Endodermal cell (in vitro differentiated cells): ENCODE data around the gene LOXL1. TPM values are rescaled to one million over a fixed set of nuclear protein-coding genes. Genes with fewer than 3 reads are reported as not detected.

Experiments
- DNase-seq: peaks from one replicate; pipeline ENCODE4 v3.0.0-alpha.2; 2017
- H3K27ac ChIP-seq: 2 replicates; pipeline ENCODE4 v1.5.1; 2013; ENCODE audit warnings: mild to moderate bottlenecking, low read depth, low read length, moderate library complexity
- H3K27me3 ChIP-seq: 2 replicates; pipeline ENCODE4 v1.6.1; 2013; ENCODE audit warnings: mild to moderate bottlenecking, low read length, moderate library complexity; ENCODE audit not compliant: insufficient read depth, control insufficient read depth, poor library complexity, severe bottlenecking
- H3K36me3 ChIP-seq: 2 replicates; pipeline ENCODE4 v1.7.0; 2013; ENCODE audit warnings: mild to moderate bottlenecking, low read length, moderate library complexity; ENCODE audit not compliant: control insufficient read depth, insufficient read depth
- H3K4me1 ChIP-seq: one replicate; pipeline ENCODE4 v1.7.0; 2013; ENCODE audit warnings: low read length; ENCODE audit not compliant: control insufficient read depth, insufficient read depth
- H3K4me3 ChIP-seq: 2 replicates; pipeline ENCODE4 v1.5.1; 2013; ENCODE audit warnings: mild to moderate bottlenecking, low read length, moderate library complexity
- H3K9ac ChIP-seq: 2 replicates; pipeline ENCODE4 v1.6.1; 2013; ENCODE audit warnings: mild to moderate bottlenecking, low read length, moderate library complexity; ENCODE audit not compliant: poor library complexity, severe bottlenecking; ENCODE audit errors: extremely low read depth
- H3K9me3 ChIP-seq: 2 replicates; pipeline ENCODE4 v1.6.1; 2013; ENCODE audit warnings: mild to moderate bottlenecking, low read length, moderate library complexity; ENCODE audit not compliant: control insufficient read depth
- H3K27ac Mint-ChIP-seq: 2 replicates; pipeline ENCODE4 v1.8.0; 2020; ENCODE audit warnings: mixed read lengths
- H3K27me3 Mint-ChIP-seq: 2 replicates; pipeline ENCODE4 v1.8.0; 2021; ENCODE audit warnings: mild to moderate bottlenecking, mixed read lengths; ENCODE audit not compliant: insufficient read depth
- H3K36me3 Mint-ChIP-seq: 2 replicates; pipeline ENCODE4 v1.8.0; 2020; ENCODE audit warnings: low read depth, mixed read lengths
- H3K4me1 Mint-ChIP-seq: 2 replicates; pipeline ENCODE4 v1.8.0; 2020; ENCODE audit warnings: mixed read lengths
- H3K4me3 Mint-ChIP-seq: 2 replicates; pipeline ENCODE4 v1.8.0; 2020; ENCODE audit warnings: mild to moderate bottlenecking, moderate library complexity, mixed read lengths
- H3K9me3 Mint-ChIP-seq: 2 replicates; pipeline ENCODE4 v1.8.0; 2020; ENCODE audit warnings: mild to moderate bottlenecking, mixed read lengths
- CTCF ChIP-seq: fragments of 200-600 bp; sonication (generic); conservative IDR thresholded peaks from 2 replicates; pipeline ENCODE4 v1.5.0; 2021; ENCODE audit warnings: antibody characterized with exemption, mild to moderate bottlenecking
- WGBS, 2 experiments: methylation state at CpG; one replicate each; pipeline versions ENCODE4 v1.1.5 to v1.1.7; 2013; ENCODE audit warnings: missing lambda C conversion rate in 2 of 2, mixed read lengths in 1 of 2; ENCODE audit not compliant: insufficient coverage in 1 of 2, insufficient read length in 1 of 2; 5-methylcytosine and 5-hydroxymethylcytosine counted together
- total RNA-seq, 2 donors: library from RNA; stranded (reverse); fragmentation: NEBNext Ultra II Directional in 1 of 2; extraction: Animal tissue kit (Norgen Biotek cat#: 25700) in 1 of 2; gene quantifications; 2 replicates in 1 of 2; 3 replicates in 1 of 2; pipeline ENCODE4 v1.2.1, GENCODE V29; 2021

The LOXL1 gene
- total RNA-seq, 2 donors from 2014 or later, result 21.3 to 31.8 TPM

GRCh38 chr15:73928241-73928579 lies 1.9 kb downstream of the LOXL1 start:
- DNase-seq, result no peak
- H3K9me3 Mint-ChIP-seq, result no peaks in the 10 kb centered on the region
- H3K4me1 Mint-ChIP-seq, result peaks cover 39% of the 10 kb centered on the region
- Histone ChIP-seq H3K36me3 (no peaks in the 10 kb centered on the region), H3K4me1 (peaks cover 18% of the 10 kb centered on the region), H3K27ac (no peak overlapping the region), H3K27me3 (no peaks in the 10 kb centered on the region), H3K9me3 (no peaks in the 10 kb centered on the region), H3K4me3 (peak overlapping the region; percentile 77), H3K9ac (no peak overlapping the region)
- H3K27ac Mint-ChIP-seq, result no peak overlapping the region
- no peak for TF ChIP-seq CTCF
- H3K4me3 Mint-ChIP-seq, result peak overlapping the region; percentile 55
- WGBS, 2 experiments, result 83 to 90% methylated on average over 1 to 3 of the region's 3 CpGs
- peaks cover 15% of the 10 kb centered on the region for H3K27me3 Mint-ChIP-seq
- H3K36me3 Mint-ChIP-seq, result no peaks in the 10 kb centered on the region

GRCh38 chr15:73928971-73929627 lies 2.8 kb downstream of the LOXL1 start:
- H3K27ac Mint-ChIP-seq, result no peak overlapping the region
- H3K27me3 ChIP-seq, result no peaks in the 10 kb centered on the region
- 76 to 79% methylated on average over 5 of the region's 5 CpGs for WGBS, 2 experiments
- no peak for TF ChIP-seq CTCF
- peak overlapping the region; percentile 34 for H3K4me3 Mint-ChIP-seq
- H3K9me3 Mint-ChIP-seq, result no peaks in the 10 kb centered on the region
- peaks cover 12% of the 10 kb centered on the region for H3K4me1 ChIP-seq
- H3K36me3 ChIP-seq, result no peaks in the 10 kb centered on the region
- no peaks in the 10 kb centered on the region for H3K9me3 ChIP-seq
- no peaks in the 10 kb centered on the region for H3K36me3 Mint-ChIP-seq
- H3K4me1 Mint-ChIP-seq, result peaks cover 30% of the 10 kb centered on the region
- no peak overlapping the region for H3K27ac ChIP-seq
- H3K9ac ChIP-seq, result no peak overlapping the region
- DNase-seq, result no peak
- H3K27me3 Mint-ChIP-seq, result peaks cover 15% of the 10 kb centered on the region
- H3K4me3 ChIP-seq, result no peak overlapping the region

GRCh38 chr15:73930371-73930770 lies 4.1 kb downstream of the LOXL1 start:
- Histone ChIP-seq H3K4me3 (no peak overlapping the region), H3K4me1 (peaks cover 5% of the 10 kb centered on the region), H3K27me3 (no peaks in the 10 kb centered on the region), H3K27ac (no peak overlapping the region), H3K36me3 (no peaks in the 10 kb centered on the region), H3K9me3 (no peaks in the 10 kb centered on the region), H3K9ac (no peak overlapping the region)
- TF ChIP-seq CTCF, result no peak
- Mint-ChIP-seq H3K27ac (no peak overlapping the region), H3K9me3 (no peaks in the 10 kb centered on the region), H3K4me3 (no peak overlapping the region), H3K4me1 (peaks cover 24% of the 10 kb centered on the region), H3K36me3 (no peaks in the 10 kb centered on the region), H3K27me3 (peaks cover 15% of the 10 kb centered on the region)
- 86 to 96% methylated on average over 5 to 8 of the region's 8 CpGs for WGBS, 2 experiments
- no peak for DNase-seq
